ENCODE data around the gene PIEZO2.

DNA sequence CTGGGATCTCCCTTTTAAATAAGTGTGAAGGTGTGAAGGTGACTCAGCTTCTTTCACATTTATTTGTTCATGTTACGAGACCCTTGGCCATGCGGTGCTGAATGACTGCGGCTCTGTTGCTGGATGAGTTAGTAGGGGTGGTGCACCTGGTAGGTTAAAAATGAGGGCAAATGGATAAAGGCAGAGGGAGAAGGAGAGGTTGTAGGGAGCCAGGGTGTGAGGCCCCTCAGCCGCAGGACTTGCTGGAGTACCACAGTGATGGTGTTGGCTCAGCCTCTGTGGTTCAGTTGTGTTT, 459.4 kb downstream of the PIEZO2 start:
- TF ChIP-seq CTCF (IDR thresholded peaks at IDR 0.05; ENCODE audit: low read length): no peak
- TF ChIP-seq EZH2 (IDR thresholded peaks at IDR 0.05; ENCODE audit: borderline replicate concordance, low read length): no peak

All from OCI-LY1 (cell line).